HG03460 (cell line): ENCODE measurements around the gene IGF2.

ENCODE experiments used
- ATAC-seq: cut with Tn5 transposase; IDR thresholded peaks from one replicate; pipeline ENCODE4 v1.9.1; 2021; ENCODE audit not compliant: unreplicated experiment

Gene IGF2

DNA sequence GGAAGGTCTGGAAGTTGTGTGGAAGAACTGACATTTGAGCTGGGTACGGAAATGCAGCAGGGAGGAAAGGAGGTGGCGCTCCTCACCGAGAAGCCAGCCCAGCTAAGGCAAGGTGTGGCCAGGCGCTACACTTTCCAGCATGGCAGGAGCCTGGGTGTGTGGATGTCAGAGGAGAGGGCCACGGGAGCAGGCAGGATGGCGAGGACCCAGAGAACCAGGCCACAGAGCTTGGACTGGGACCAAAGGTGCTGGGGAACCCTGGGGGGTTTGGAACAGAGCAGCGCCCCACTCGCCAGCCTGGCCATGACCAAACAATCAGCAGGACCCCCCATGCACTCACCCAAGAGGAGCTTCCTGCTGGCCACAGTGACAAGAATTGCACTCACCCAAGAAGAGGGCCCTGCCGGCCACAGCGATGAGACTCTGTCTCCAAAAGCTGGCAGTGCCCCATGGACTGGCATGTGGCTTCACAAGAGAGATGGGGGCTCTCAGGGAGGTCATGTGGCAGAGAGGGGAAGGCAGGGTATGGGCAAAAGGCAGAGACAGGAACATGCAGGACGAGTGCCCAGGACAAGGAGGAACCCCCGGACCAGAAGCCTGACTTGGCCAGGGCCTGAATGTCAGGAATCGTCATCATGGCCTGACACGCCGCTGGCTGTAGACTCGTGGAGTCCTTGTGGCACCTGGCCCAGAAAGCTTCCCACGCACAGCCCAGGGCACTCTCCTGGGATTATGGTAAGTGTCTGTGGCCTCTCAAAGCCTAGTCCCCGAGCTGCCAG lies 45.4 kb downstream of the IGF2 start:
- ATAC-seq = no peak

- no peak for ATAC-seq
Observed at GRCh38 chr11:2092956-2093412, 46.2 kb downstream of the IGF2 start.

GRCh38 chr11:2092464-2092910 lies 46.7 kb downstream of the IGF2 start:
- no peak for ATAC-seq

DNA sequence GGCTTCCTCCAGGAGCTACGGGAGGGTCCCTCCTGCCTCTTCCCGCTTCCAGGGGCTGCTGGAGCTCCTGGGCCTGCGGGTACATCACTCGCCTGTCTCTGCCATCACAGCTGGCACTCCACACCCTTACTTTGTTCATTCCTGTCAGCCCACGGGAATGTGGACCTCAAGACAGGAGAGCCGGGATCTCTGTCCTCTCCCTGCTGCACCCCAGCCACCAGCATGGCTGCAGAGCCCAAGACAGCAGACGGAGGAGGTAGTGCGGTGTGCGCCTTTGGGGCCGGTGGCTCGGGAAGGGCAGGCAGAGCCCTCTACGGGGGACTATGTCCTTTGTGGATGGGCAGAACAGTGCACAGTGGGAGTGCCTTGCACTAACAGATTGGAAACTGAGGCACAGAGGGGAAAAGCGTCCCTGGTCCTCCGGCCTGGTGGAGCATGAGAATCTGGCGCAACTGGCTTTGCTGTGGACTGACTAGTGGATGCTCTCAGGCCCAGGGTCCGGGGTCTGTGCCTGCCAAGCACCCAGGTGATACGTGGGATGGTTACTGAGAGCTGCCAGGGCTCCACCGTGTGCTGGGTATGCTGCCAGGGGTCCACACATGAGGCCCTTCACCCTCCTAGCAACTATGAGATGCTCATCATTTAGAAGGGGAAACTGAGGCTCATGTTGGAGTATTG lies 47.3 kb downstream of the IGF2 start:
- no peak for ATAC-seq

DNA sequence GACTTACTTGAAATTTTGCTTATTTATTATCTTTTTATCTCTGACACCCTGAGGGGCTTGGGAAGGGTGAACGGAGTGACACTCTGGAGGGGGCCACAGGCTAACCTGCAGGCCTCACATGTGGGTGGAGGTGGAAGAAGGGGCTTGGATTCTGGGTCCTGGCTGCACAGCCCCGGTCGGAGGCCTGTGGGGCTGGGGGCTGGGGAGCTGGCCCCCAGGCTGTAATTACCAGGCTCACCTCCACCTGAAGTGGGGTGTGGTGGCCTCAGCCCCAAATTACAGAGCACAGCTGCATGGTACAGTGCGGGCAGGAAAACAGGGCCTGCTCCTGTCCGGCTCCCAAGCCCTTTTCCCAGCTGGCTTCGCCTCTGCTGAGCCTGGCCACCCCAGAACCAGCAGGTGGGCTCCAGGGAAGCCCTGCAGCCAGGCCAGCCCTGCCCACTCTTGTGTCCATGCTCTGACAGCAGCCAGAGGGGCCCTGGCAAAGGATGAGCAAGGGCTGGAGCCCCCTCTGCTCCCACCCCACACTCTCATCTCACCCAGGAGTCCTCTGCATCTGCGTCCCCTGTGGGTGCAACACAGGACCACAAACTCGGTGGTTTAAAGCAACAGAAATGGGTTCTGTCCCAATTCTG lies 48.0 kb downstream of the IGF2 start:
- no peak for ATAC-seq

GRCh38 chr11:2090172-2091111 lies 48.7 kb downstream of the IGF2 start:
- ATAC-seq = no peak

DNA sequence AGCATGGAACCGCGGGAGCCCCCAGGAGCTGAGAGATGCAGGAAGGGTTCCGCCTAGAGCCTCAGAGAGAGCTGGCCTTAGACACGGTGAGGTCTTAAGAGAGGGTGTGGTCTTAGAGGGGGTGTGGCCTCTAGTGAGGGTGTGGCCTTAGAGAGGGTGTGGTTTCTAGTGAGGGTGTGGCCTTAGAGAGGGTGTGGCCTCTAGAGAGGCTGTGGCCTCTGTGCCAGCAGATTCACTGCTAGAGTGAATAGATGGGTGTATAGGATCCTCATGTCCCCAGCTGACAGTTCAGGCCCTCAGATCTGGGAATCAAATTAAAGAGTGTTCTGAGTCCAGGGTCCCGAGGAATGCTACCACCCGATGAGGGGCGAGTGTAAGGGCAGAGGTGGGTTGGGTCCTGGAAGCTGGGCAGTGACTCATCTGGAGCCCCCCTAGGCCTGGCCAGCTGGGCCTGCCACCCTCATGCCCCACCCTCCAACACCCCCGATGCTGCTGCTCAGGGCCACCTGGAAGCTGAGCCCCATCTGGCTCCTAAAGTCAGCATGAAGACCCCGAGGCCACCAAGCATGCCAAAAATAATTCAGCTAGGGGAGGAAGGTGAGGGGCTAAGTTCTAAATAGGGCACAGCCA lies 49.5 kb downstream of the IGF2 start:
- no peak for ATAC-seq

DNA sequence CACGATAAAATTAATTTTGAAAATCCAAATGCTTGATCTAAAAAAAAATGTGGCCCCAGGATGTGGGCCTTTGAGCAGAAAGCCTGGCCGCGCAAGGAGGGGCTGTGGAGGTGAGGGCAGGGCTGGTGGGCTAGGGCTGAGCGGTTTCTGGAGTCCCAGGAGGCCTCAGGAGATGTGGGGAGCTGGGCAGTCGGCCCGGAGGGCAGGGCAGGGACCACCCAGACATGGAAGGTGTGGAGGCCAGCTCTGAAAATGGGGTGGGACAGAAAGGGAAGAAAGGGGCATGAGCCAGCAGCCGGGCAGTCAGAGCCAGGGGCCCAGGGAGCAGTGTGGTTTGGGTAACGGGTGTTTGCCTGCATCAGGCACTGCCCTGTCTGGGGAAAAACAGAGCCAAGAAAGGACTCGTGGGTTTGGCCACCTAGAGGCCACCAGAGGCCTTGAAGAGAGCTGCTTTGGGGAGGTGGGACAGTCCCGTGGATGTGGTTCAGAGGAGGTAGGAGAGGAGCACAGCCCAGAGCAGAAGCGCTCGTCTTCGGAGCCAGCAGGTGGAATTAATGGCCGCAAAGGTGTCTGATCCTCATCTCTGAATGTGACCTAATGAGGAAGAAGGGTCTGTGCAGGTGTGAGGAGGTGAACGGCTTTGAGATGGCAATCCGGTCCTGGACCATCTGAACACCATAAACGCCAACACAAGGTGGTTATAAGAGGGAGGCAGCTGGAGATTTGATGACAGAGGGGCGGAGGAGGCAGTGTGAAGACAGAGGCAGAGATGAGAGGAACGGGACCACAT lies 50.2 kb downstream of the IGF2 start:
- ATAC-seq = no peak

DNA sequence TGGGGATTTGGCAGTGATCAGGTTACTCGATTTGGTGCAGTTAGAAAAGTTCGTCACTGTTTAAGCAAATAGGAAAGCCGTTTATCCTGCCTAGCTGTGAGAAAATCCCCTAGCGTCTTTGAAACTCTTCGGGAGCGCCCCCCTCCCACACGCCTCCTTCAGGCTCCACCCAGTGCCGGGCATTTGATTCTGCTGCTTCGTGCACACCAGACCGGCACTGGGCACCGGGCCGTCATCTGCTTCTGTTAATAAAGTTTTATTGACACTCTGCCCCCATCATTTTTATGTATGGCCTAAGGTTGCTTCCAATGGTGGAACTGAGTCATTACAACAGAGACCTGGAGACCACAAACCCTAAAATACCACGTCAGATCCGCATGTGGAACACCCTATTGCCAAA lies 50.9 kb downstream of the IGF2 start:
- no peak for ATAC-seq

GRCh38 chr11:2086239-2087040 lies 52.7 kb downstream of the IGF2 start:
- ATAC-seq = no peak

- no peak for ATAC-seq
Observed at GRCh38 chr11:2085251-2086066, 53.7 kb downstream of the IGF2 start.

- no peak for ATAC-seq
Observed at GRCh38 chr11:2084721-2085120, 54.5 kb downstream of the IGF2 start.
